PC-9 (cell line): ENCODE results near the gene MBD3.

Source experiments
- EZH2 ChIP-seq: fragments of 200-600 bp; sonication (generic); IDR thresholded peaks from 2 replicates; pipeline ENCODE4 v1.8.0; 2017; ENCODE audit warnings: antibody characterized with exemption, low read depth
- TF ChIP-seq, protein P1 (sequence below): fragments of 200-600 bp; sonication (generic); conservative IDR thresholded peaks from 2 replicates; pipeline ENCODE4 v1.6.1; 2017; ENCODE audit warnings: mixed run types, antibody characterized with exemption, mild to moderate bottlenecking, moderate library complexity

- TF ChIP-seq, protein P1, sequence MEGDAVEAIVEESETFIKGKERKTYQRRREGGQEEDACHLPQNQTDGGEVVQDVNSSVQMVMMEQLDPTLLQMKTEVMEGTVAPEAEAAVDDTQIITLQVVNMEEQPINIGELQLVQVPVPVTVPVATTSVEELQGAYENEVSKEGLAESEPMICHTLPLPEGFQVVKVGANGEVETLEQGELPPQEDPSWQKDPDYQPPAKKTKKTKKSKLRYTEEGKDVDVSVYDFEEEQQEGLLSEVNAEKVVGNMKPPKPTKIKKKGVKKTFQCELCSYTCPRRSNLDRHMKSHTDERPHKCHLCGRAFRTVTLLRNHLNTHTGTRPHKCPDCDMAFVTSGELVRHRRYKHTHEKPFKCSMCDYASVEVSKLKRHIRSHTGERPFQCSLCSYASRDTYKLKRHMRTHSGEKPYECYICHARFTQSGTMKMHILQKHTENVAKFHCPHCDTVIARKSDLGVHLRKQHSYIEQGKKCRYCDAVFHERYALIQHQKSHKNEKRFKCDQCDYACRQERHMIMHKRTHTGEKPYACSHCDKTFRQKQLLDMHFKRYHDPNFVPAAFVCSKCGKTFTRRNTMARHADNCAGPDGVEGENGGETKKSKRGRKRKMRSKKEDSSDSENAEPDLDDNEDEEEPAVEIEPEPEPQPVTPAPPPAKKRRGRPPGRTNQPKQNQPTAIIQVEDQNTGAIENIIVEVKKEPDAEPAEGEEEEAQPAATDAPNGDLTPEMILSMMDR = no peak
- no peak for TF ChIP-seq EZH2
Measured at GRCh38 chr19:1634938-1635243, 42.2 kb upstream of the MBD3 start.
